Measurements from ENCODE around the gene KRAS.

Gene KRAS

DNA sequence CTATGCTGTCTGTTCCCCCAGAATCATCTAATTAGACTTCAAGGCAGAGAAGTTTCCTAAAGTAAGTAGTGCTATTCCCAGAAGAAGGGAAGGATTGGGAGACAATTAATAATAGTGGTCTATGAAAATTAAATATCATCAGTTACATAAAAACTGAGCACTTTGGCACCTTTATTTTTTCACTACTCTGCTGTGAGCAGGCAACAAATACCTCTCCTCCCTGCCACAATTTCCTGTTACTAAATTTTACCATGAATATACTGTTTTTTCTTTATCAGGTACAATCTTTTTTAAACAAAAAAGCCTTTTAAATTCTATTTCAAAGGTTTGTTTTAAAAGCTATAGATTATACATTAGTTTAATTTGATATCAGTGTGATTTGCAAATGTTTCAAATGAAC, 29.4 kb upstream of the KRAS start:
- TF ChIP-seq OSR1 (CRISPR knock-in tag; IDR thresholded peaks at IDR 0.05): no peak
- TF ChIP-seq BACH2 (CRISPR knock-in tag; IDR thresholded peaks at IDR 0.05; ENCODE audit: borderline replicate concordance): no peak
- TF ChIP-seq ZNF565 (CRISPR knock-in tag; conservative IDR thresholded peaks at IDR 0.05; ENCODE audit: low read depth): no peak
- no peak for TF ChIP-seq ZC3H10 (CRISPR knock-in tag; IDR thresholded peaks at IDR 0.05)
- no peak for TF ChIP-seq SNAI2 (CRISPR knock-in tag; IDR thresholded peaks at IDR 0.05)
- TF ChIP-seq ZNF8 (CRISPR knock-in tag; IDR thresholded peaks at IDR 0.05): no peak
- TF ChIP-seq TOX (CRISPR knock-in tag; IDR thresholded peaks at IDR 0.05; ENCODE audit: borderline replicate concordance): no peak
- no peak for TF ChIP-seq ARNTL (CRISPR knock-in tag; IDR thresholded peaks at IDR 0.05; ENCODE audit: borderline replicate concordance, low read depth)
- no peak for TF ChIP-seq CSDC2 (CRISPR knock-in tag; IDR thresholded peaks at IDR 0.05)
- no peak for TF ChIP-seq ZFP3 (CRISPR knock-in tag; IDR thresholded peaks at IDR 0.05)

DNA sequence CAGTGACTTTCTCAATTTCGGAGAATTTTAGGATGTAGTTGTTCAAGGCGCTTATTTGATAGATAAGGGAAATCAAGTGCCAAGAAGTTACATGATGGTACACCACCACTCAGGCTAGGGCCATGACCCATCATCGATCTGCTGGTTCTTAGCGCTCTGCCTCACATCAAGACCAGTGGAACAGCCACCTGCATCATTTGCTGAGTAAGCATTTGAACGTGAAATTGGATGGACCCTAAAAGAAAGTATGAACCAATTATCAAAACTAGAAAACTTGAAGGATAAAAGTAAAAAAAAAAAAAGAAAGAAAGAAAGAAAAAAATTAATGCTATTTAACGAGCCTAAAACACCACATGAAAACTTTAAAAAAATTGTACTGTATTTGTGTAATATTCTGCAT, 27.5 kb upstream of the KRAS start:
- ATAC-seq: no peak
- TF ChIP-seq, protein P1, sequence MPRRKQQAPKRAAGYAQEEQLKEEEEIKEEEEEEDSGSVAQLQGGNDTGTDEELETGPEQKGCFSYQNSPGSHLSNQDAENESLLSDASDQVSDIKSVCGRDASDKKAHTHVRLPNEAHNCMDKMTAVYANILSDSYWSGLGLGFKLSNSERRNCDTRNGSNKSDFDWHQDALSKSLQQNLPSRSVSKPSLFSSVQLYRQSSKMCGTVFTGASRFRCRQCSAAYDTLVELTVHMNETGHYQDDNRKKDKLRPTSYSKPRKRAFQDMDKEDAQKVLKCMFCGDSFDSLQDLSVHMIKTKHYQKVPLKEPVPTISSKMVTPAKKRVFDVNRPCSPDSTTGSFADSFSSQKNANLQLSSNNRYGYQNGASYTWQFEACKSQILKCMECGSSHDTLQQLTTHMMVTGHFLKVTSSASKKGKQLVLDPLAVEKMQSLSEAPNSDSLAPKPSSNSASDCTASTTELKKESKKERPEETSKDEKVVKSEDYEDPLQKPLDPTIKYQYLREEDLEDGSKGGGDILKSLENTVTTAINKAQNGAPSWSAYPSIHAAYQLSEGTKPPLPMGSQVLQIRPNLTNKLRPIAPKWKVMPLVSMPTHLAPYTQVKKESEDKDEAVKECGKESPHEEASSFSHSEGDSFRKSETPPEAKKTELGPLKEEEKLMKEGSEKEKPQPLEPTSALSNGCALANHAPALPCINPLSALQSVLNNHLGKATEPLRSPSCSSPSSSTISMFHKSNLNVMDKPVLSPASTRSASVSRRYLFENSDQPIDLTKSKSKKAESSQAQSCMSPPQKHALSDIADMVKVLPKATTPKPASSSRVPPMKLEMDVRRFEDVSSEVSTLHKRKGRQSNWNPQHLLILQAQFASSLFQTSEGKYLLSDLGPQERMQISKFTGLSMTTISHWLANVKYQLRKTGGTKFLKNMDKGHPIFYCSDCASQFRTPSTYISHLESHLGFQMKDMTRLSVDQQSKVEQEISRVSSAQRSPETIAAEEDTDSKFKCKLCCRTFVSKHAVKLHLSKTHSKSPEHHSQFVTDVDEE (CRISPR knock-in tag; IDR thresholded peaks at IDR 0.05): no peak
- TF ChIP-seq TOX (CRISPR knock-in tag; IDR thresholded peaks at IDR 0.05; ENCODE audit: borderline replicate concordance) (no peak), ZNF8 (CRISPR knock-in tag; IDR thresholded peaks at IDR 0.05) (no peak), ZNF565 (CRISPR knock-in tag; conservative IDR thresholded peaks at IDR 0.05; ENCODE audit: low read depth) (no peak), CSRNP3 (CRISPR knock-in tag; IDR thresholded peaks at IDR 0.05) (no peak), OSR1 (CRISPR knock-in tag; IDR thresholded peaks at IDR 0.05) (no peak), ZFP30 (CRISPR knock-in tag; IDR thresholded peaks at IDR 0.05) (no peak), ZFP3 (CRISPR knock-in tag; IDR thresholded peaks at IDR 0.05) (no peak), CREB5 (CRISPR knock-in tag; IDR thresholded peaks at IDR 0.05; ENCODE audit: low read depth) (no peak), BACH2 (CRISPR knock-in tag; IDR thresholded peaks at IDR 0.05; ENCODE audit: borderline replicate concordance) (no peak), ESRRG (CRISPR knock-in tag; IDR thresholded peaks at IDR 0.05) (no peak), SNAI2 (CRISPR knock-in tag; IDR thresholded peaks at IDR 0.05) (no peak), RARB (CRISPR knock-in tag; IDR thresholded peaks at IDR 0.05) (no peak), ZC3H10 (CRISPR knock-in tag; IDR thresholded peaks at IDR 0.05) (no peak), TCF4 (CRISPR knock-in tag; IDR thresholded peaks at IDR 0.05; ENCODE audit: borderline replicate concordance) (no peak)
- TF ChIP-seq, protein P2, sequence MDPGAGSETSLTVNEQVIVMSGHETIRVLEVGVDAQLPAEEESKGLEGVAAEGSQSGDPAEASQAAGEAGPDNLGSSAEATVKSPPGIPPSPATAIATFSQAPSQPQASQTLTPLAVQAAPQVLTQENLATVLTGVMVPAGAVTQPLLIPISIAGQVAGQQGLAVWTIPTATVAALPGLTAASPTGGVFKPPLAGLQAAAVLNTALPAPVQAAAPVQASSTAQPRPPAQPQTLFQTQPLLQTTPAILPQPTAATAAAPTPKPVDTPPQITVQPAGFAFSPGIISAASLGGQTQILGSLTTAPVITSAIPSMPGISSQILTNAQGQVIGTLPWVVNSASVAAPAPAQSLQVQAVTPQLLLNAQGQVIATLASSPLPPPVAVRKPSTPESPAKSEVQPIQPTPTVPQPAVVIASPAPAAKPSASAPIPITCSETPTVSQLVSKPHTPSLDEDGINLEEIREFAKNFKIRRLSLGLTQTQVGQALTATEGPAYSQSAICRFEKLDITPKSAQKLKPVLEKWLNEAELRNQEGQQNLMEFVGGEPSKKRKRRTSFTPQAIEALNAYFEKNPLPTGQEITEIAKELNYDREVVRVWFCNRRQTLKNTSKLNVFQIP (CRISPR knock-in tag; IDR thresholded peaks at IDR 0.05; ENCODE audit: borderline replicate concordance, low read depth): no peak
- TF ChIP-seq, protein P3, sequence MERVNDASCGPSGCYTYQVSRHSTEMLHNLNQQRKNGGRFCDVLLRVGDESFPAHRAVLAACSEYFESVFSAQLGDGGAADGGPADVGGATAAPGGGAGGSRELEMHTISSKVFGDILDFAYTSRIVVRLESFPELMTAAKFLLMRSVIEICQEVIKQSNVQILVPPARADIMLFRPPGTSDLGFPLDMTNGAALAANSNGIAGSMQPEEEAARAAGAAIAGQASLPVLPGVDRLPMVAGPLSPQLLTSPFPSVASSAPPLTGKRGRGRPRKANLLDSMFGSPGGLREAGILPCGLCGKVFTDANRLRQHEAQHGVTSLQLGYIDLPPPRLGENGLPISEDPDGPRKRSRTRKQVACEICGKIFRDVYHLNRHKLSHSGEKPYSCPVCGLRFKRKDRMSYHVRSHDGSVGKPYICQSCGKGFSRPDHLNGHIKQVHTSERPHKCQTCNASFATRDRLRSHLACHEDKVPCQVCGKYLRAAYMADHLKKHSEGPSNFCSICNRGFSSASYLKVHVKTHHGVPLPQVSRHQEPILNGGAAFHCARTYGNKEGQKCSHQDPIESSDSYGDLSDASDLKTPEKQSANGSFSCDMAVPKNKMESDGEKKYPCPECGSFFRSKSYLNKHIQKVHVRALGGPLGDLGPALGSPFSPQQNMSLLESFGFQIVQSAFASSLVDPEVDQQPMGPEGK (CRISPR knock-in tag; IDR thresholded peaks at IDR 0.05; ENCODE audit: borderline replicate concordance): no peak

More for the DNA sequence above, 29.4 kb upstream of the KRAS start:
- ATAC-seq: no peak

- peak; percentile 96 for ATAC-seq
- TF ChIP-seq TCF4 (CRISPR knock-in tag; IDR thresholded peaks at IDR 0.05; ENCODE audit: borderline replicate concordance): no peak
- TF ChIP-seq, protein P3 (CRISPR knock-in tag; IDR thresholded peaks at IDR 0.05; ENCODE audit: borderline replicate concordance): no peak
- TF ChIP-seq ZFP3 (CRISPR knock-in tag; IDR thresholded peaks at IDR 0.05): no peak
- TF ChIP-seq SNAI2 (CRISPR knock-in tag; IDR thresholded peaks at IDR 0.05): no peak
- no peak for TF ChIP-seq RARB (CRISPR knock-in tag; IDR thresholded peaks at IDR 0.05)
- no peak for TF ChIP-seq ZNF8 (CRISPR knock-in tag; IDR thresholded peaks at IDR 0.05)
- TF ChIP-seq GLIS3 (CRISPR knock-in tag; IDR thresholded peaks at IDR 0.05): no peak
- TF ChIP-seq CREB5 (CRISPR knock-in tag; IDR thresholded peaks at IDR 0.05; ENCODE audit: low read depth): no peak
- TF ChIP-seq ARNTL (CRISPR knock-in tag; IDR thresholded peaks at IDR 0.05; ENCODE audit: borderline replicate concordance, low read depth): no peak
- no peak for TF ChIP-seq ZNF70 (CRISPR knock-in tag; IDR thresholded peaks at IDR 0.05)
These were observed 25.6 kb upstream of the KRAS start for GRCh38 chr12:25276199-25276937.

All from SK-N-SH treated with all-trans-retinoic acid at 6 μM for 48 hours (cell line).